ENCODE measurements around the gene DOK6.

DOK6 gene

DNA sequence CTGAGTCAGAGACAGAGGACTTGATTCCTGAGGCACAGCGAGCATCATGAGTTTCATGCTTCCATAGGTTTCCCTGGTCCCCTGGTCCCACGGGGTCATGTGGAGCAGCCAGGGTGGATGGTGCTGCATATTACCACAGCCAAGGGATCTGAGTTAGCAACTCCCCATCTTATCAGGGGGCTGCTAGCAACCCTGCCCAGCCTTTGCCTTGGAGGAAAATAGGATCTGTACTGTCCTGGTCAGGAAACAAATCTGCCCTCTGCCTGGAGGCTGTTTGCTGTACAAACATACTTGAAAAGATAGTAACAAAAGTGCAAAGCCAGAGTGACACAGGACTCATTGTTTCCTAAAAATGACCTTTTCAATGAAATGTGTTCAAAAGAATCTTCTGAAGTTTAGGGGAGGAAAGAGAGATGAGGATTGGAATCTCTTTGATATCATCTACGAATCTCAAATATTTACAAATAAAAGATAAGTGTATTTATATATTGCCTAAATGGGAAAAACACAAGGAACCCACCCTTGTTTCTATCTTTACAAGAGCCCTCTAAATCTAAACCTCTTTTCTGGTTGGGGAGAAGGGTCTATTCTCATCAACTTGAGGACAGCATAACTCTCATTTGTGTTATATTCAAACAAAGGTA lies 352.2 kb downstream of the DOK6 start:
- TF ChIP-seq, protein P1, sequence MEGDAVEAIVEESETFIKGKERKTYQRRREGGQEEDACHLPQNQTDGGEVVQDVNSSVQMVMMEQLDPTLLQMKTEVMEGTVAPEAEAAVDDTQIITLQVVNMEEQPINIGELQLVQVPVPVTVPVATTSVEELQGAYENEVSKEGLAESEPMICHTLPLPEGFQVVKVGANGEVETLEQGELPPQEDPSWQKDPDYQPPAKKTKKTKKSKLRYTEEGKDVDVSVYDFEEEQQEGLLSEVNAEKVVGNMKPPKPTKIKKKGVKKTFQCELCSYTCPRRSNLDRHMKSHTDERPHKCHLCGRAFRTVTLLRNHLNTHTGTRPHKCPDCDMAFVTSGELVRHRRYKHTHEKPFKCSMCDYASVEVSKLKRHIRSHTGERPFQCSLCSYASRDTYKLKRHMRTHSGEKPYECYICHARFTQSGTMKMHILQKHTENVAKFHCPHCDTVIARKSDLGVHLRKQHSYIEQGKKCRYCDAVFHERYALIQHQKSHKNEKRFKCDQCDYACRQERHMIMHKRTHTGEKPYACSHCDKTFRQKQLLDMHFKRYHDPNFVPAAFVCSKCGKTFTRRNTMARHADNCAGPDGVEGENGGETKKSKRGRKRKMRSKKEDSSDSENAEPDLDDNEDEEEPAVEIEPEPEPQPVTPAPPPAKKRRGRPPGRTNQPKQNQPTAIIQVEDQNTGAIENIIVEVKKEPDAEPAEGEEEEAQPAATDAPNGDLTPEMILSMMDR (IDR thresholded peaks at IDR 0.05; ENCODE audit: insufficient read depth, low read depth, low read length, missing control alignments) = no peak
- DNase-seq (ENCODE audit: low read depth) = no peak

DNA sequence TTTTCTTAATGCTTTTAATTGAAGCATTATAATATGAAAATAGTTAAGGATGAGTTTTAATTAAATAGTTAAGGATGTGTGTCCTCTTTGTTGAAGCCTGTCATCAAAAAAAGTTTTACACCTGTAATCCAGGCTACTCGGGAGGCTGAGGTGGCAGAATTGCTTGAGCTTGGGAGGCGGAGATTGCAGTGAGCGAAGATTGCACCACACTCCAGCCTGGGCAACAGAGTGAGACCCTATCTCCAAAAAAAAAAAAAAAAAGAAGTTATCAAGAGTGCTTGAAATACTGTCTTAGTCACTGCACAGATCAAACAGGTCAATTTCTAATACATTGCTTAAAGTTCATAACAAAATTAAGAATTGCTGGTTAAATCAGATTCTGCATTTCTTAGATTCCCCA lies 353.4 kb downstream of the DOK6 start:
- no peak overlapping the region for H3K4me3 ChIP-seq (ENCODE audit: low read length)
- TF ChIP-seq, protein P1 (IDR thresholded peaks at IDR 0.05; ENCODE audit: insufficient read depth, low read depth, low read length, missing control alignments) = no peak
- no peak for DNase-seq (ENCODE audit: low read depth)

More for the DNA sequence above, 352.2 kb downstream of the DOK6 start:
- no peak overlapping the region for H3K4me3 ChIP-seq (ENCODE audit: low read length)

DNA sequence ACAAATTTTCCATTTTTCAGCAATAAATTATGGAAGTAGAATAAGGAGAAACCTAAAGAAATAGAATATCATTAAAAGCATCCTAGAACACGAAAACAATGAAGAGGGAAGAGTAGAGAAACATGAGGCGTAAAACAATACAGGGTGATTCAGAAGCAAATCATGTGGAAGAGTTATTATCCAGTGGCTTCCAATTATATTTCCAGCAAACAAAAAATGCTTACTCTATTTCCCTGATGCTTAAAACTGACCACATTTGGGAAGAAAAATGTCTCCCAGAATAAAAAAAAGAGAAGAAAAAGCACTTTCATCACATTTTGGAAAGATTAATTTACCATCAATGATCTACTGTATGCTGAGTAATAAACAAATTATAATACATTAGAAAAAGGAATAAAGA lies 354.4 kb downstream of the DOK6 start:
- no peak overlapping the region for H3K4me3 ChIP-seq (ENCODE audit: low read length)
- no peak for DNase-seq (ENCODE audit: low read depth)
- TF ChIP-seq, protein P1 (IDR thresholded peaks at IDR 0.05; ENCODE audit: insufficient read depth, low read depth, low read length, missing control alignments) = no peak

DNA sequence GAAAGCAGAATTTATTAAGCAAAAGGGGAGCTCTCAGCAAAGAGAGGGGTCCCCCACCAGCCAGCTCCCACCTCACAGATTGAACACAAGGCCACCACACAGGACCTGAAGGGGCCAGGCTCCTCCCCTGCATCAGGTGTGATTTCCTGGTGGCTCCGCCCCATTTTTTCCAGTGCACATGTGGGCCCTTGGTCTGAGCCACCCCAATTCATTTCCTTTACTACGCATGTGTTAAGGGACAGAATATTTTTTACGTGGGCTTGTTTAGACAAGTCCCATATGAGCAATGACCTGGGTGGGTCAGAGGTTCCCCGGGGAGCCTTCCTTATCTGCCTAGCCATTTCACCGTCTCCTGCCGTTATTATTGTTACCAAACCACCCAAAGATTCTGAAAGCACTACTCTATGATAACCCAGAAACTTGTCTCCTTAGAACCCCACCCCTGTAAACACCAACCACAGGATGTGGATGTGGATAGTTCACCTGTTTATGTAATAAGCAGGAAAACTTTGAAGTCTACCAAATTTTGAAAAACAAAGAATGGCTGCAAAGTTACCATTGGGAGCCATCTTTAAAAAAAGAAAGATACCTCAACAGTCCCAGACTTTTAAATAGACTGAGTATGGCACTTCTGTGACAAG lies 355.3 kb downstream of the DOK6 start:
- no peak for DNase-seq (ENCODE audit: low read depth)
- TF ChIP-seq, protein P1 (IDR thresholded peaks at IDR 0.05; ENCODE audit: insufficient read depth, low read depth, low read length, missing control alignments) = no peak
- H3K4me3 ChIP-seq (ENCODE audit: low read length) = no peak overlapping the region

DNA sequence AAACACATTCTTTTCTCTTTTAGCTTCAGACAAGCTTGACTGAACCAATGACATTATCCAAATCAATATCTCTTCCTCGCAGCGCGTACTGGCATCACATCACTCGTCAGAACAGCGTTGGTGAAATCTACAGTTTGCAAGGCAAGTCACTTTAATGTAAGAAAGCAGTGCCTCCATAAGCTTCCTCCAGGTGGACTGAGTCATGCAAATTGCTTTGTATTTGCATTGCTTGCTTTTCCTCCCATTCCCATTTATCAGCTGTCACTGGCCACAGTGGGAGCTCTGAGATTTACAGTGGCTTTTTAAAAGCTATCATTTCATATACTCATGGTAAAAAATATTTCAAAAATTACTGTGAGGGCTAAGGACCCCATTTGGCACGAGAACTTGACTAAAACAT lies 357.0 kb downstream of the DOK6 start:
- TF ChIP-seq, protein P1 (IDR thresholded peaks at IDR 0.05; ENCODE audit: insufficient read depth, low read depth, low read length, missing control alignments) = no peak
- H3K4me3 ChIP-seq (ENCODE audit: low read length) = no peak overlapping the region
- DNase-seq (ENCODE audit: low read depth) = peak; percentile 56

DNA sequence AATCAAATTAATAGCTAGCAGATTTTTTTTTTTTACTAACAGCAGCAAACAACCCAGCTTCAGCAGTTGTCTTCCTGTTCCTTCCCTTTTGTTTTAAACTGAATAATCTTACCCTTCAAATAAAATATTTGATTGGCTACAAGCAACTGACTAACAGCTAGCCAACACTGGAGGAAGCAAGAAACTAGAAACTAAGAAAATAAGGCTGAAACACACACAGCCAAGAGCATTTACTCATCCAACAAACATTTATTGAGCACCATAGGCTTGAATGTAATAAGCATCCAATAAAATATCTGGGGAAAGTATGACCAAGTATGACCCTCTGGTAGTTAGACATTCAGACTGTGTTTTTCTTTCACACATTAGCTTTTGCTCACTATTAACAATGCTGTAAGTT lies 357.8 kb downstream of the DOK6 start:
- DNase-seq (ENCODE audit: low read depth) = no peak
- H3K4me3 ChIP-seq (ENCODE audit: low read length) = no peak overlapping the region
- TF ChIP-seq, protein P1 (IDR thresholded peaks at IDR 0.05; ENCODE audit: insufficient read depth, low read depth, low read length, missing control alignments) = no peak

DNA sequence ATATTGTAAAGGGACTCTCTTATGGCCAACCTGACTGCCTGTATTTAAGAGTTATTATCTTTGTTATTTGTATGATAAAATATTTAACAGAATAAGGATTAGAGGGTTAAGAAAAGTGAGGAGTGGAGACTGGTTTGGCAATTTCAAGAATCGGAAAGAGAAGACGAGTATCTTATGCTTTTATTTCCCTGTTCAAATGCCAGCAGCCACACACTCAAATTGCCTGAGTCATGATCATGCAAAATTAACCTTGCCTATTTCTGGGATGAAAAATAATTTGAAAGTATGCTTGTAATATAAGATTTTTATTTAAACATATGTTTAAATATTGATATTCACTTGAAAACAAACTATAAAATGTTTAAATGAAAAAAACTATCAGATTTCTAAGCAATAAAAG lies 358.4 kb downstream of the DOK6 start:
- TF ChIP-seq, protein P1 (IDR thresholded peaks at IDR 0.05; ENCODE audit: insufficient read depth, low read depth, low read length, missing control alignments) = no peak
- no peak overlapping the region for H3K4me3 ChIP-seq (ENCODE audit: low read length)
- DNase-seq (ENCODE audit: low read depth) = no peak

All from epithelial cell of esophagus (primary cell).